Measurements from ENCODE around the gene TEN1.

The TEN1 gene

GRCh38 chr17:76000016-76000754, 21.1 kb downstream of the TEN1 start:
- DNase-seq (ENCODE audit: insufficient read length) (peak; percentile 85), FAIRE-seq (no peak)
- TF ChIP-seq POLR2AphosphoS5 (IDR thresholded peaks at IDR 0.05; ENCODE audit: low read depth, low read length): no peak
- no peak for TF ChIP-seq POLR2A (IDR thresholded peaks at IDR 0.05; ENCODE audit: low read depth, low read length)
- TF ChIP-seq TAF1 (IDR thresholded peaks at IDR 0.05; ENCODE audit: borderline replicate concordance, low read depth, low read length): no peak

GRCh38 chr17:76000755-76001521, 21.9 kb downstream of the TEN1 start, which contains the start of gene CDK3:
CDK3 (plus strand) TSS chr17:76000855; CDS start chr17:76001426, 571 bp downstream.
- TF ChIP-seq POLR2A (IDR thresholded peaks at IDR 0.05; ENCODE audit: low read depth, low read length) (no peak), POLR2AphosphoS5 (IDR thresholded peaks at IDR 0.05; ENCODE audit: low read depth, low read length) (no peak), TAF1 (IDR thresholded peaks at IDR 0.05; ENCODE audit: borderline replicate concordance, low read depth, low read length) (no peak)
- DNase-seq (ENCODE audit: insufficient read length) (peak; percentile 25), FAIRE-seq (no peak)

- no peak for FAIRE-seq
- no peak for DNase-seq (ENCODE audit: insufficient read length)
- TF ChIP-seq POLR2AphosphoS5 (IDR thresholded peaks at IDR 0.05; ENCODE audit: low read depth, low read length): no peak
Observed at GRCh38 chr17:76002100-76002499, 23.1 kb downstream of the TEN1 start.

GRCh38 chr17:76003915-76004314, 24.9 kb downstream of the TEN1 start:
- FAIRE-seq (no peak), DNase-seq (ENCODE audit: insufficient read length) (no peak)
- TF ChIP-seq TAF1 (IDR thresholded peaks at IDR 0.05; ENCODE audit: borderline replicate concordance, low read depth, low read length): no peak
- no peak for TF ChIP-seq POLR2AphosphoS5 (IDR thresholded peaks at IDR 0.05; ENCODE audit: low read depth, low read length)
- no peak for TF ChIP-seq POLR2A (IDR thresholded peaks at IDR 0.05; ENCODE audit: low read depth, low read length)

GRCh38 chr17:76004750-76005262, 25.8 kb downstream of the TEN1 start:
- FAIRE-seq (no peak), DNase-seq (ENCODE audit: insufficient read length) (no peak)
- TF ChIP-seq POLR2A (IDR thresholded peaks at IDR 0.05; ENCODE audit: low read depth, low read length) (no peak), POLR2AphosphoS5 (IDR thresholded peaks at IDR 0.05; ENCODE audit: low read depth, low read length) (no peak), TAF1 (IDR thresholded peaks at IDR 0.05; ENCODE audit: borderline replicate concordance, low read depth, low read length) (no peak)

- peak; percentile 93 for FAIRE-seq
- DNase-seq (ENCODE audit: insufficient read length): peak; percentile 76
- TF ChIP-seq TAF1 (IDR thresholded peaks at IDR 0.05; ENCODE audit: borderline replicate concordance, low read depth, low read length): no peak
Observed at GRCh38 chr17:76005263-76006149, 26.5 kb downstream of the TEN1 start.

GRCh38 chr17:76007131-76007849, 28.2 kb downstream of the TEN1 start:
- FAIRE-seq (no peak), DNase-seq (ENCODE audit: insufficient read length) (no peak)
- TF ChIP-seq POLR2A (IDR thresholded peaks at IDR 0.05; ENCODE audit: low read depth, low read length) (no peak), POLR2AphosphoS5 (IDR thresholded peaks at IDR 0.05; ENCODE audit: low read depth, low read length) (no peak), TAF1 (IDR thresholded peaks at IDR 0.05; ENCODE audit: borderline replicate concordance, low read depth, low read length) (no peak)

GRCh38 chr17:76007850-76008165, 28.8 kb downstream of the TEN1 start:
- no peak for TF ChIP-seq POLR2A (IDR thresholded peaks at IDR 0.05; ENCODE audit: low read depth, low read length)
- no peak for TF ChIP-seq TAF1 (IDR thresholded peaks at IDR 0.05; ENCODE audit: borderline replicate concordance, low read depth, low read length)
- no peak for TF ChIP-seq POLR2AphosphoS5 (IDR thresholded peaks at IDR 0.05; ENCODE audit: low read depth, low read length)
- DNase-seq (ENCODE audit: insufficient read length) (no peak), FAIRE-seq (no peak)

GRCh38 chr17:76008208-76008607, 29.2 kb downstream of the TEN1 start:
- TF ChIP-seq POLR2A (IDR thresholded peaks at IDR 0.05; ENCODE audit: low read depth, low read length) (no peak), POLR2AphosphoS5 (IDR thresholded peaks at IDR 0.05; ENCODE audit: low read depth, low read length) (no peak), TAF1 (IDR thresholded peaks at IDR 0.05; ENCODE audit: borderline replicate concordance, low read depth, low read length) (no peak)
- no peak for FAIRE-seq

GRCh38 chr17:76008630-76009425, 29.8 kb downstream of the TEN1 start:
- no peak for TF ChIP-seq TAF1 (IDR thresholded peaks at IDR 0.05; ENCODE audit: borderline replicate concordance, low read depth, low read length)
- TF ChIP-seq POLR2A (IDR thresholded peaks at IDR 0.05; ENCODE audit: low read depth, low read length): no peak
- no peak for TF ChIP-seq POLR2AphosphoS5 (IDR thresholded peaks at IDR 0.05; ENCODE audit: low read depth, low read length)
- FAIRE-seq (no peak), DNase-seq (ENCODE audit: insufficient read length) (no peak)

More at GRCh38 chr17:76008208-76008607, 29.2 kb downstream of the TEN1 start:
- DNase-seq (ENCODE audit: insufficient read length): no peak

Measured in GM12892 (cell line).